ENCODE data around the gene SST. TPM values are rescaled to one million over a fixed set of nuclear protein-coding genes. Genes with fewer than 3 reads are reported as not detected.

SST gene
- total RNA-seq, 4 donors from 2014 or later: 0.90 TPM; not detected in 3

GRCh38 chr3:187695449-187695848, 25.3 kb upstream of the SST start:
- no peak overlapping the region for H3K4me3 ChIP-seq
- H3K4me1 ChIP-seq: no peaks in the 10 kb centered on the region
- intact Hi-C loops (cut with DNase I; ENCODE audit: low total_unique reads): no loop called here
- no peaks in the 10 kb centered on the region for H3K36me3 ChIP-seq
- DNase-seq: no peak
- no peak for TF ChIP-seq POLR2A (IDR thresholded peaks at IDR 0.05)
- TF ChIP-seq CTCF (IDR thresholded peaks at IDR 0.05): no peak
- H3K9me3 ChIP-seq: no peaks in the 10 kb centered on the region
- no peaks in the 10 kb centered on the region for H3K27me3 ChIP-seq
- H3K27ac ChIP-seq: no peak overlapping the region

GRCh38 chr3:187694801-187695200, 24.6 kb upstream of the SST start:
- Histone ChIP-seq H3K4me3 (no peak overlapping the region), H3K4me1 (no peaks in the 10 kb centered on the region), H3K27ac (no peak overlapping the region), H3K36me3 (no peaks in the 10 kb centered on the region), H3K9me3 (no peaks in the 10 kb centered on the region), H3K27me3 (no peaks in the 10 kb centered on the region)
- DNase-seq: no peak
- intact Hi-C loops (cut with DNase I; ENCODE audit: low total_unique reads): no loop called here
- TF ChIP-seq CTCF (IDR thresholded peaks at IDR 0.05): no peak
- no peak for TF ChIP-seq POLR2A (IDR thresholded peaks at IDR 0.05)

- H3K9me3 ChIP-seq: no peaks in the 10 kb centered on the region
- intact Hi-C loops (cut with DNase I; ENCODE audit: low total_unique reads): no loop called here
- H3K27ac ChIP-seq: no peak overlapping the region
- TF ChIP-seq POLR2A (IDR thresholded peaks at IDR 0.05) (no peak), CTCF (IDR thresholded peaks at IDR 0.05) (no peak)
- no peaks in the 10 kb centered on the region for H3K36me3 ChIP-seq
- no peaks in the 10 kb centered on the region for H3K27me3 ChIP-seq
- H3K4me3 ChIP-seq: no peak overlapping the region
- no peak for DNase-seq
- H3K4me1 ChIP-seq: no peaks in the 10 kb centered on the region
These were observed 23.2 kb upstream of the SST start for GRCh38 chr3:187693431-187693830.

- H3K4me3 ChIP-seq: no peak overlapping the region
- no peaks in the 10 kb centered on the region for H3K9me3 ChIP-seq
- no peak for TF ChIP-seq POLR2A (IDR thresholded peaks at IDR 0.05)
- TF ChIP-seq CTCF (IDR thresholded peaks at IDR 0.05): no peak
- no peaks in the 10 kb centered on the region for H3K4me1 ChIP-seq
- no peak for DNase-seq
- intact Hi-C loops (cut with DNase I; ENCODE audit: low total_unique reads): no loop called here
- no peaks in the 10 kb centered on the region for H3K27me3 ChIP-seq
- H3K27ac ChIP-seq: no peak overlapping the region
- H3K36me3 ChIP-seq: no peaks in the 10 kb centered on the region
These were observed 19.8 kb upstream of the SST start for GRCh38 chr3:187689984-187690383.

GRCh38 chr3:187686621-187687273, 16.6 kb upstream of the SST start:
- Histone ChIP-seq H3K4me1 (no peaks in the 10 kb centered on the region), H3K4me3 (no peak overlapping the region), H3K27ac (no peak overlapping the region), H3K36me3 (no peaks in the 10 kb centered on the region), H3K9me3 (no peaks in the 10 kb centered on the region), H3K27me3 (no peaks in the 10 kb centered on the region)
- intact Hi-C loops (cut with DNase I; ENCODE audit: low total_unique reads): no loop called here
- no peak for TF ChIP-seq POLR2A (IDR thresholded peaks at IDR 0.05)
- DNase-seq: no peak

GRCh38 chr3:187685948-187686347, 15.8 kb upstream of the SST start:
- intact Hi-C loops (cut with DNase I; ENCODE audit: low total_unique reads): no loop called here

More at GRCh38 chr3:187685948-187686347, 15.8 kb upstream of the SST start:
- H3K27ac ChIP-seq: no peak overlapping the region
- H3K36me3 ChIP-seq: no peaks in the 10 kb centered on the region
- TF ChIP-seq CTCF (IDR thresholded peaks at IDR 0.05) (no peak), POLR2A (IDR thresholded peaks at IDR 0.05) (no peak)
- DNase-seq: no peak
- no peaks in the 10 kb centered on the region for H3K27me3 ChIP-seq
- no peaks in the 10 kb centered on the region for H3K9me3 ChIP-seq
- no peak overlapping the region for H3K4me3 ChIP-seq
- no peaks in the 10 kb centered on the region for H3K4me1 ChIP-seq

All from uterus (tissue), 4 donors.